ENCODE measurements around the gene NOL3.

DNA sequence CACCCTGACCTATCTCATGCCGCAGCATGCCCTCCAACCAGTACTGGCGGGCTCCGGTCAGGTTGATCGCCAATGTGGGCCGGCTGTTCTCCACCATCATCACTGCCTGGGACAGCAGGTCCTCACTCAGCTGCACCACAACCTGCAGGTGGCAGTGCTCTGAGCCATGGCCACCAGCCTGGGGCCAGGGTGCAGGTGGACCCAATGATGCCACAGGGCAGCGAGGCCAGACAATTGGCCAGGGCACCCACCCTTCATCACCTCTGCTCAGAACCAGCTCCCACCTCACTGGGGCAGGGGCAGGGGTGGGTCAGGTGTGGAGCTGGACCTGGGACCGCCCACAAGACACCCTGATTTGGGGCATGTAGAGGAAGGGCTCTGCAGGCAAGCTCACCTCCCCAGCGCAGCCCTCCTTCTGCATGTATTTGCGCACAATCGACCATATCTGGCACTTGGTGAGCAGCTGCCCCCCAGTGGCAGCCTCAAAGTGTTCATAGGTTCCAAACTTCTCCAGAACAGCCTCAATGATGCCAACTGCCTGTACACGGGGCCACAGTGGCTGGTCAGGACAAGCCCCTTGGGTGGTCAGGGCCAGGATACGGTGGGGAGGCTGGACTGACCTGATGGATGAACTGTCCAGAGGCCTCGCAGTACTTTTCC lies 9.2 kb downstream of the NOL3 start:
- no peak for TF ChIP-seq POLR2A (IDR thresholded peaks at IDR 0.05)
- TF ChIP-seq, protein P1, sequence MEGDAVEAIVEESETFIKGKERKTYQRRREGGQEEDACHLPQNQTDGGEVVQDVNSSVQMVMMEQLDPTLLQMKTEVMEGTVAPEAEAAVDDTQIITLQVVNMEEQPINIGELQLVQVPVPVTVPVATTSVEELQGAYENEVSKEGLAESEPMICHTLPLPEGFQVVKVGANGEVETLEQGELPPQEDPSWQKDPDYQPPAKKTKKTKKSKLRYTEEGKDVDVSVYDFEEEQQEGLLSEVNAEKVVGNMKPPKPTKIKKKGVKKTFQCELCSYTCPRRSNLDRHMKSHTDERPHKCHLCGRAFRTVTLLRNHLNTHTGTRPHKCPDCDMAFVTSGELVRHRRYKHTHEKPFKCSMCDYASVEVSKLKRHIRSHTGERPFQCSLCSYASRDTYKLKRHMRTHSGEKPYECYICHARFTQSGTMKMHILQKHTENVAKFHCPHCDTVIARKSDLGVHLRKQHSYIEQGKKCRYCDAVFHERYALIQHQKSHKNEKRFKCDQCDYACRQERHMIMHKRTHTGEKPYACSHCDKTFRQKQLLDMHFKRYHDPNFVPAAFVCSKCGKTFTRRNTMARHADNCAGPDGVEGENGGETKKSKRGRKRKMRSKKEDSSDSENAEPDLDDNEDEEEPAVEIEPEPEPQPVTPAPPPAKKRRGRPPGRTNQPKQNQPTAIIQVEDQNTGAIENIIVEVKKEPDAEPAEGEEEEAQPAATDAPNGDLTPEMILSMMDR (IDR thresholded peaks at IDR 0.05), result no peak
- no peak for TF ChIP-seq EP300 (IDR thresholded peaks at IDR 0.05)

All from tibial nerve (tissue), 4 donors.